Measurements from ENCODE around the gene FAM9C. TPM values are rescaled to one million over a fixed set of nuclear protein-coding genes. Genes with fewer than 3 reads are reported as not detected.

The FAM9C gene
- total RNA-seq, 1 experiment from 2014 or later: not detected

DNA sequence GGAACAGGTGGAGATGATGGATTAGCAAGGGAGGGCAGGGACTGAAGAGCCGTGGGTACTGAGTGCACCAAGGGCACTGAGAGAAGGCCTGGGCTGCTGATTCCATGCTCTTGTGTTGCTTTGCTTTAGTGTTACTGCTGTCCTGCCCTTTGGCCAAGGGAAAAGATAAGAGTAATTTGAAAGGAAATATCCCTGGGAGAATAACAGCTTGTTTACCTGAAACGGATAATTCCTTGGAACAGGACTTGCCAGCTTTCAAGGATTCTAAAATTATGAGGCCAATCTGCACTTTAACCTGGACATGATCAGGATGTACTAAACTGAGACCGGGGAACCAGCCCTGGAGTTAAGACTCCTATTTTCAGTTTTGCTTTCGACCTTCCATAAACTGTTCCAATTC is 20.4 kb downstream of the FAM9C start:
- CTCF ChIA-PET: no interaction called here
- H3K4me1 ChIP-seq (ENCODE audit: control insufficient read depth, insufficient read depth, low read length): 0 out of 2 replicates have a peak, but pooled peaks cover 3% of the 10 kb centered on the region
- no TSS peak for BruUV-seq (replicated peaks)
- peak overlapping the region; percentile 57; the same call in 1 of the 2 replicates for H3K27ac ChIP-seq (ENCODE audit: low read length)
- no peaks in the 10 kb centered on the region for H3K9me3 ChIP-seq (ENCODE audit: control insufficient read depth, insufficient read depth, low read depth, low read length)
- no peaks in the 10 kb centered on the region for H3K36me3 ChIP-seq (ENCODE audit: control insufficient read depth, insufficient read depth, low read length)
- ATAC-seq (no peak), DNase-seq (ENCODE audit: low read depth, low spot score) (no peak)
- POLR2A ChIA-PET: no interaction called here
- no peaks in the 10 kb centered on the region for H3K27me3 ChIP-seq (ENCODE audit: control insufficient read depth, insufficient read depth, low read length)
- intact Hi-C loops (cut with micrococcal nuclease; ENCODE audit: unreplicated experiment) (no loop called here), in situ Hi-C loops (cut with HindIII; ENCODE audit: low pct_unique_long_range_greater_than_20kb, low sequenced_read_pairs) (no loop called here)
- H3K4me3 ChIP-seq (ENCODE audit: low read depth in 2 of 2, low read length in 2 of 2): no peak overlapping the region
- TF ChIP-seq SIN3A (IDR thresholded peaks at IDR 0.05; ENCODE audit: borderline replicate concordance, insufficient read depth, low read depth, low read length): no peak
- TF ChIP-seq, protein P1, sequence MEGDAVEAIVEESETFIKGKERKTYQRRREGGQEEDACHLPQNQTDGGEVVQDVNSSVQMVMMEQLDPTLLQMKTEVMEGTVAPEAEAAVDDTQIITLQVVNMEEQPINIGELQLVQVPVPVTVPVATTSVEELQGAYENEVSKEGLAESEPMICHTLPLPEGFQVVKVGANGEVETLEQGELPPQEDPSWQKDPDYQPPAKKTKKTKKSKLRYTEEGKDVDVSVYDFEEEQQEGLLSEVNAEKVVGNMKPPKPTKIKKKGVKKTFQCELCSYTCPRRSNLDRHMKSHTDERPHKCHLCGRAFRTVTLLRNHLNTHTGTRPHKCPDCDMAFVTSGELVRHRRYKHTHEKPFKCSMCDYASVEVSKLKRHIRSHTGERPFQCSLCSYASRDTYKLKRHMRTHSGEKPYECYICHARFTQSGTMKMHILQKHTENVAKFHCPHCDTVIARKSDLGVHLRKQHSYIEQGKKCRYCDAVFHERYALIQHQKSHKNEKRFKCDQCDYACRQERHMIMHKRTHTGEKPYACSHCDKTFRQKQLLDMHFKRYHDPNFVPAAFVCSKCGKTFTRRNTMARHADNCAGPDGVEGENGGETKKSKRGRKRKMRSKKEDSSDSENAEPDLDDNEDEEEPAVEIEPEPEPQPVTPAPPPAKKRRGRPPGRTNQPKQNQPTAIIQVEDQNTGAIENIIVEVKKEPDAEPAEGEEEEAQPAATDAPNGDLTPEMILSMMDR (IDR thresholded peaks at IDR 0.05): no peak
- TF ChIP-seq, protein P2, sequence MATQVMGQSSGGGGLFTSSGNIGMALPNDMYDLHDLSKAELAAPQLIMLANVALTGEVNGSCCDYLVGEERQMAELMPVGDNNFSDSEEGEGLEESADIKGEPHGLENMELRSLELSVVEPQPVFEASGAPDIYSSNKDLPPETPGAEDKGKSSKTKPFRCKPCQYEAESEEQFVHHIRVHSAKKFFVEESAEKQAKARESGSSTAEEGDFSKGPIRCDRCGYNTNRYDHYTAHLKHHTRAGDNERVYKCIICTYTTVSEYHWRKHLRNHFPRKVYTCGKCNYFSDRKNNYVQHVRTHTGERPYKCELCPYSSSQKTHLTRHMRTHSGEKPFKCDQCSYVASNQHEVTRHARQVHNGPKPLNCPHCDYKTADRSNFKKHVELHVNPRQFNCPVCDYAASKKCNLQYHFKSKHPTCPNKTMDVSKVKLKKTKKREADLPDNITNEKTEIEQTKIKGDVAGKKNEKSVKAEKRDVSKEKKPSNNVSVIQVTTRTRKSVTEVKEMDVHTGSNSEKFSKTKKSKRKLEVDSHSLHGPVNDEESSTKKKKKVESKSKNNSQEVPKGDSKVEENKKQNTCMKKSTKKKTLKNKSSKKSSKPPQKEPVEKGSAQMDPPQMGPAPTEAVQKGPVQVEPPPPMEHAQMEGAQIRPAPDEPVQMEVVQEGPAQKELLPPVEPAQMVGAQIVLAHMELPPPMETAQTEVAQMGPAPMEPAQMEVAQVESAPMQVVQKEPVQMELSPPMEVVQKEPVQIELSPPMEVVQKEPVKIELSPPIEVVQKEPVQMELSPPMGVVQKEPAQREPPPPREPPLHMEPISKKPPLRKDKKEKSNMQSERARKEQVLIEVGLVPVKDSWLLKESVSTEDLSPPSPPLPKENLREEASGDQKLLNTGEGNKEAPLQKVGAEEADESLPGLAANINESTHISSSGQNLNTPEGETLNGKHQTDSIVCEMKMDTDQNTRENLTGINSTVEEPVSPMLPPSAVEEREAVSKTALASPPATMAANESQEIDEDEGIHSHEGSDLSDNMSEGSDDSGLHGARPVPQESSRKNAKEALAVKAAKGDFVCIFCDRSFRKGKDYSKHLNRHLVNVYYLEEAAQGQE (IDR thresholded peaks at IDR 0.05; ENCODE audit: insufficient read depth in 1 of 2, low read depth in 2 of 2, low read length in 1 of 2): no peak
- TF ChIP-seq POLR2AphosphoS5 (IDR thresholded peaks at IDR 0.05; ENCODE audit: low read depth, low read length): no peak
- TF ChIP-seq TCF7L2 (IDR thresholded peaks at IDR 0.05; ENCODE audit: low read depth, low read length): no peak

DNA sequence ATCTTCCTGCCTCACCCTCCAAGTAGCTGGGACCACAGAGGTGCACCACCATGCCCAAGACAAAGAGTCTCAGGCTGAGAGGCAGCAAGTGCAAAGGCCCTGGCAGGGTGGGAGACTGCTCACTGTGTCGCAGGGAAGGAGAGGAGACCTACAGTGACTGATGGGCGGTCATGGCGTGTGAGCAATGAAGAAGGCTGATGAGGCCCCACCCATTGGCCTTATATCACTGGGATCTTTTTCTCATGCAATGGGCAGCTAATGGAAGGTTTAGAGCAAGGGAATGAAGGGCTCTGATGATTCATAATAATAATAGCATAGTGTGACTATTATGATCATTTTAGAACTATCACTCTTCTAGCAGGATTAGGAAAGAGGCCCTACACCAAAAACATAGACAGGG is 20.9 kb downstream of the FAM9C start:
- CTCF ChIA-PET: no interaction called here
- in situ Hi-C loops (cut with HindIII; ENCODE audit: low pct_unique_long_range_greater_than_20kb, low sequenced_read_pairs) (no loop called here), intact Hi-C loops (cut with micrococcal nuclease; ENCODE audit: unreplicated experiment) (no loop called here)
- no TSS peak for BruUV-seq (replicated peaks)
- Histone ChIP-seq H3K9me3 (ENCODE audit: control insufficient read depth, insufficient read depth, low read depth, low read length) (no peaks in the 10 kb centered on the region), H3K27ac (ENCODE audit: low read length) (peak overlapping the region; percentile 57; the same call in 1 of the 2 replicates), H3K36me3 (ENCODE audit: control insufficient read depth, insufficient read depth, low read length) (no peaks in the 10 kb centered on the region), H3K4me1 (ENCODE audit: control insufficient read depth, insufficient read depth, low read length) (0 out of 2 replicates have a peak, but pooled peaks cover 3% of the 10 kb centered on the region), H3K4me3 (ENCODE audit: low read depth in 2 of 2, low read length in 2 of 2) (no peak overlapping the region), H3K27me3 (ENCODE audit: control insufficient read depth, insufficient read depth, low read length) (no peaks in the 10 kb centered on the region)
- ATAC-seq: no peak
- TF ChIP-seq, protein P1 (IDR thresholded peaks at IDR 0.05): no peak
- TF ChIP-seq POLR2AphosphoS5 (IDR thresholded peaks at IDR 0.05; ENCODE audit: low read depth, low read length) (no peak), TCF7L2 (IDR thresholded peaks at IDR 0.05; ENCODE audit: low read depth, low read length) (no peak), SIN3A (IDR thresholded peaks at IDR 0.05; ENCODE audit: borderline replicate concordance, insufficient read depth, low read depth, low read length) (no peak)
- TF ChIP-seq, protein P2 (IDR thresholded peaks at IDR 0.05; ENCODE audit: insufficient read depth in 1 of 2, low read depth in 2 of 2, low read length in 1 of 2): no peak
- POLR2A ChIA-PET: no interaction called here
- no peak for DNase-seq (ENCODE audit: low read depth, low spot score)
